Measurements from ENCODE around the gene SDSL. TPM values are rescaled to one million over a fixed set of nuclear protein-coding genes. Genes with fewer than 3 reads are reported as not detected.

SDSL gene
- total and polyA plus RNA-seq, 2 of the 13 experiments (the other 11 are each of a cell fraction or from before 2014, with no cell fraction given): 1.2 to 1.7 TPM

GRCh38 chr12:113418213-113418879, 3.8 kb upstream of the SDSL start (continued):
- TF ChIP-seq NFAT5 (CRISPR knock-in tag; IDR thresholded peaks at IDR 0.05) (no peak), ATM (IDR thresholded peaks at IDR 0.05; ENCODE audit: borderline replicate concordance) (no peak), ZNF558 (CRISPR knock-in tag; IDR thresholded peaks at IDR 0.05; ENCODE audit: borderline replicate concordance) (no peak), SMC3 (IDR thresholded peaks at IDR 0.05; ENCODE audit: low read length) (no peak), FOXA3 (CRISPR knock-in tag; IDR thresholded peaks at IDR 0.05) (no peak), SMAD9 (CRISPR knock-in tag; IDR thresholded peaks at IDR 0.05) (no peak), ZNF44 (CRISPR knock-in tag; IDR thresholded peaks at IDR 0.05) (no peak), GRHL1 (CRISPR knock-in tag; conservative IDR thresholded peaks at IDR 0.05) (no peak), CREBL2 (CRISPR knock-in tag; IDR thresholded peaks at IDR 0.05; ENCODE audit: borderline replicate concordance) (no peak), GTF2F1 (IDR thresholded peaks at IDR 0.05; ENCODE audit: low read length) (no peak), PAWR (CRISPR knock-in tag; IDR thresholded peaks at IDR 0.05; ENCODE audit: borderline replicate concordance) (no peak), CBFB (CRISPR knock-in tag; IDR thresholded peaks at IDR 0.05) (no peak), MTA1 (CRISPR knock-in tag; IDR thresholded peaks at IDR 0.05; ENCODE audit: borderline replicate concordance) (no peak; the same call in 1 of the 2 replicates), DNMT3B (CRISPR knock-in tag; conservative IDR thresholded peaks at IDR 0.05) (no peak), NR3C1 (CRISPR knock-in tag; IDR thresholded peaks at IDR 0.05) (no peak), MAF1 (CRISPR knock-in tag; IDR thresholded peaks at IDR 0.05; ENCODE audit: borderline replicate concordance) (no peak), ZNF687 (CRISPR knock-in tag; IDR thresholded peaks at IDR 0.05) (peak; percentile 79), SP2 (CRISPR knock-in tag; IDR thresholded peaks at IDR 0.05) (no peak), FOXP1 (IDR thresholded peaks at IDR 0.05) (no peak), FOXP1 (CRISPR knock-in tag; IDR thresholded peaks at IDR 0.05) (no peak), HDAC2 (CRISPR knock-in tag; IDR thresholded peaks at IDR 0.05) (peak; percentile 44; the same call in 1 of the 2 replicates)
